GM18873 (cell line): Measurements from ENCODE around the gene DDR2.

ENCODE experiments used
- ATAC-seq: cut with Tn5 transposase; IDR thresholded peaks from one replicate; pipeline ENCODE4 v1.9.1; 2021; ENCODE audit warnings: mild to moderate bottlenecking, moderate library complexity, moderate number of reproducible peaks; ENCODE audit not compliant: unreplicated experiment, low FRiP score

DDR2 gene

GRCh38 chr1:162694911-162695310 lies 62.6 kb downstream of the DDR2 start:
- no peak for ATAC-seq

DNA sequence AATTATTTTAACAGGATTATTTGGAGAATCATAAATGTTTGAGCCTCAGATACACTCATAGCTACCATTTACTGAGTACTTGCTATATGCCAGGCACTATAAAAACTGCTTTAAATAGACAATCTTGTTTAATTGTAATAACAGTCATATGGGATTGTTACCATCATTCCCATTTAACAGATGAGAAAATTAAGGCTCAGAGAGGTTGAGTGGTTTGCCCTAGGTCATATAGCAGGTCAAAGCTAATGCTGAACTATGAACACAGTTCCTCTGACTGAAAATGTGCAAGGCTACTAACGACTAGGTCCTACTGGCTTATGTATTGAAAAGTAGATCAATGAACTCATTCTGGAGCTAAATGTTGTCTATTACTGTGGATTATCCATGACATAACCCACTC lies 63.4 kb downstream of the DDR2 start:
- ATAC-seq, result no peak

- ATAC-seq, result no peak
These were observed 64.1 kb downstream of the DDR2 start for GRCh38 chr1:162696286-162696862.

DNA sequence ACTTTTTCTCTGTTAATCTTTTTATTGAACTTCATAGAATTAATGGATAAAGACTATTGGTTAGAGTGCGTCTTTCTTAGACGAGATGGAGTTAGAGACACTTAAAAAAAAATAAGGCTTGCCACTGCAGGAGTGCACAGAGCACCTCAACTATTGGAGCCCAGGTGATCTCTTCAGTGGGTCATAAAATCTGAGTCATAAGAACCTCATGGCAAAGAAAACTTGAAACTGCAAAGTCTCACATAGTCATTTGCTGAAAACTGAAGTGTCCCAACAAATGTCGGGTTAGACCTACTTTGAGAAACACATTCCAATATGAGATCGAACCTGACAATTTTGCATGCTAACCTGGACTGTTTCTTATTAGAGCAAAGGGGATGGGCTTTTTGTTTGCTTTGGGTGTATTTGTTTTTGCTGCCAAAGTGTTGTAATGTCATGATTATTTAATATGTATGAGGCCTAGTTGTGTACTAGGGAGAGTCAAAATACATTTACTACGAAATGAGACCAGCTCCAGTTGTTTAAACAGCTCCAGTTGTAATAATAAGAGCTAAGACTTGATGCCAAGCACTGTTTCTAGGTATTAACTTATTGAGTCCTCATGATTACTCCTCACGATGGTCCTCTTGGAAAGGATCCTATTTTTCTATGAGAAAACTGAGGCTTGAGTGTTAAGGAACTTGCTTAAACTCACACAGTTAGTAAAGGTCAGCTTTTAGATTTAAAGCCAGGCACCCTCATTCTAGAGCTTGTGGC lies 65.1 kb downstream of the DDR2 start:
- no peak for ATAC-seq

DNA sequence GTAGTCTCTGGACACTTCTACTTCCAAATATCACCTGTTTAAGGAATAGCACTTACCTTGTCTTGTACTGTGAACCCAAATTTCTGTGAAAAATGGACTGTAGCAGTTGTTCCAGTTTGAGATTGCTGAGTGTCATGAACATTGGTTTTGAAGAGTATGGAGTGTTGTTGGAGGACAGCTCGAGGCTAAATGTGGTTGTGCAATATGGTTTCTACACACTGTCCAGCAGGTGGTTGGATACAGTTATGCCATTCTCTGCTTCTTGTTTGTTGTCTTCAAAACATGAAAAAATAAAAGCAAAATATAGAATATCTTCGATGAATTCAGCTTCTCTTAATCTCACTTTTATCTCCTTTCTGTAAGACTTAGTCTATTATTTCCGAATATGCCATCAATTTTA lies 67.1 kb downstream of the DDR2 start:
- ATAC-seq, result no peak

- ATAC-seq, result no peak
These were observed 67.9 kb downstream of the DDR2 start for GRCh38 chr1:162700131-162700530.

DNA sequence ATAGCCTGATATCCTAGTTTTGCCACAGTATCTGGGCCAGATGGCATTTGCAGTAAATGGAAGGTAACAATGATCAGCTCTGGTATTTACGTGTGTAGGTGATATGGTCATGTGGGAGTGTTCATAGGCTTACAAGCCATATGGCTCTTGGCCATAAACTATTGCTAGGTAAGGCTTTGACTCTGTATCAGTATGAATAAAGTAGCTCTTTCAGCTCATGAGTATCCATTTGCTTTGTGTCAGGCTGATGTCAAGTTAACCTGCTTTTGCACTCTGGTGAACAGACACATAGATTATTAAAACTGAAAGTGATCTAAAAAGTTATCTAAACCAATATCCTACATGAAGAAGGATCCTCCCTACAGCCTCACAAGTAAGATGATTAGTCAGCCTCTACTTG lies 69.0 kb downstream of the DDR2 start:
- no peak for ATAC-seq

DNA sequence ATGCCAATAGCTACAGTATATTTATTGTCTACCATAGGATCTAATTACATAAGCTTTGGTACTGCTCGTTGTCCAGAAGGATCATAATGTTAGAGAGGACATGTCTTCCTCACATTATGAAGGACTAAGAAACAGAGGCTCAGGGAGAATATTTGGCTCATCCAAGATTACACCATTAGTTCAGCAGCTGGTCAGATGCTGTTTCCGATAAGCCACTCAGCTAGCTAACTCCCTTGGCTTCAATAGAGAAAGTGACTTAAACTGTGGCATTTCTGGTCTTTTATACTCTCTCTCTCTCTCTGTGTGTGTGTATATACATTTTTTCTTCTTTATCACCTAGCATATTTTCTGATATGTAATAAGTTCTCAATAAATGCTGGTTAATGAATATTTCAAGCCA lies 70.4 kb downstream of the DDR2 start:
- no peak for ATAC-seq

- no peak for ATAC-seq
These were observed 71.4 kb downstream of the DDR2 start for GRCh38 chr1:162703708-162704107.

DNA sequence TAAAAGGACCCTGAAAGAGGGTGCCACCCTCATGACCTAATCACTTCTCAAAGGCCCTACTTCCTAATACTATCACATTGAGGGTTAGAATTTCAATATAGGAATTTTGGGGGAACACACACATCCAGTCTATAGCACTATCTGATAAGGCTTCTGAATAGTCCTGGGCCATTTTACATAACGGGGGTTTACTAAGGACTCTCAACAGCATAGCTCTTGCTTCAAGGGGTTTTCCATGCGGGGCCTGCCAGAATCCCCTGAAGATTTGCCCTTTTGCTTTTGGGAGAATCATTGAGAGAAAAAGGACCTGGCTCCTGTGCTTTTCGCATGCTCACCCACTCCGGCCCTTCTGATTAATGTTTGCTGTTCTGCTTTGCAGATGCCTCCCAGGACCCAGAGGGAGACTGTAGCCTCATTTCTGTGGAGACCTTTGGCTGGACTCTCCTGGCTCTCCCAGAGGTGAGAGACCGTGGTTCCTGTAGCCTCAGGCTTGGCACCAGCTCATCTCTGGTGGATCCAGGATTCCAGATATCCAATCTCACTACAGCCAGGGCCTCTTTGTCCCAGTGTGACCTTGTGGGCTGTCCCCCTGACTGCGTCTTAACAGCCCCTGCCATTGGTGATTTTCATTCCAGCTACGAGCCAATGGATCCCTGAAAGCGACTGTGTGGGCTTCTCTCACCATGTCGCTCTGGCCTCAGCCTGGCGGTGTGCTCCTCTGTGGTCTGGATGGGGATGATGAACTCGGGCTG lies 72.6 kb downstream of the DDR2 start:
- ATAC-seq, result no peak

DNA sequence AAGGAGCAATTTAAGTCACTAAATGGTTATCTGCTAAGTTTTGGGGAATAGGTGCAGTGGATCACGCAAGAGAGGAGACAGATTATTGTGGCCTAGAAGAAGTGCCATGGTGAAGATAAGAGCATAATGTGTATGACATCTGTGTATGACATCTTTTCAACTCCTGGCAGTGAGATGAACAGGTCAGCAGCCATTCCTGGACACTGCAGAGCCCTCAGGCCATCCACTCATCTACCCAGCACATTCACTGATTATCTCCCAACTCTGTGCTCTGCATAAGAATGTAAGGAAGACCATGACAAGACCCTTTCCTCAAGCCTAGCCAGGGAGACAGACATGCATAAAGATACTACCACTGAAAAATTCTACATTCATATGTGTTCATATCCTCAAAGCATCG lies 73.7 kb downstream of the DDR2 start:
- no peak for ATAC-seq

DNA sequence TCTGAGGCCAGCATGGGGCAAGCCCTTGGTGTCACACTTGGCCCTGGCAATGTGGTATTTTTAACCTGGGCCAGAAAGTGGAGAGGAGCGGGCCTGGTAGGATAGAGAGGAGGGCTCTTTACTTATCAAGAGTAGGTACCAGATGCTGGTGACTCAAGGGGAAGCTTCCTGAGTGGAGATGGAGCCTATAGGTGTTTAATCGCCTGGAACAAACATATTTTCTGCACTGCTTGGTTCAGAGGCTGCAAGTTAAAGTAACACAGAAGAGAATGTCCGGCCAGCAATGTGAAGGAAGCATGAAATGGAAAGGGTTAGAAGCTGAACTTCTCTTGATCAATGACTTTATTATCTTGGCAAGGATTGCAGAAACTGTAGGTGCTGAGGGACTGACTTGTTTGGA lies 74.3 kb downstream of the DDR2 start:
- ATAC-seq, result no peak

DNA sequence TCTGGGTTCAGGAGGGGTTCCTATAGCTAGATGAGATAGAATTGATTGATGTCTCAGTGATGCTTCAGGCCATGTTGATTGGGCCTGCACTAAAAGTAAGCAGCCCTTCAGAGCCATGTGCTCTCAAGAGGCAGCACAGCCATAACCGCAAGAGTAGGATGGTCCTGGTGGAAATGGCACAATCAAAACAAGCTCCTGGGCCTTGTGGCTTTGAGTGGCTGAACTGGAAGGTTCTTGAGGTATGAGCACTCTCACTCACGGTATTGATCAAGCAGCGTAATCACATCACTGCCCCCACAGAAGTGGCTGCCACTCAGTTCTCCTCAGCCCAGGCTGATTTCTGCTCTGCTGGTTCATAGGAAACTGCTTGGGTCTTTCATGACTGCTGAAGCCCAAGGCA lies 76.0 kb downstream of the DDR2 start:
- no peak for ATAC-seq

GRCh38 chr1:162709132-162709860 lies 77.0 kb downstream of the DDR2 start:
- ATAC-seq, result no peak

DNA sequence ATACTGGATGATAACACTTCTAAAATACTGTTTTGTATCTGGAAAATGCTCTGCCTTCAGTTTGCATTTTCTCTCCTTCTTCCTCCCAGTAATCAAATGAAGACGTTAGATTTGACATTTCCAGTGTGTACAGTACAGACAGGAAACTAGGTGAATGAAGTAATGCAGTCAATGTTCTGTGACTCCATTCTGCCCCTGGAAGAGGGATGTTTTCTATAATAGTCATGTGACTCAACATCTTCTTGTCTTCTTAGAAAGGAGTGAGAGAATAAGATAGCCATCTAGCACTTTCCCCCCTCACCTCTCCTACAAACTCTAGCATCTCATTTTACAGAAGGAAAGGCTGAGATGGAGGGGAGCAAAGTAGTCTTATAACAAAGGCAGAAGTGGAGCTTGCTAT lies 77.6 kb downstream of the DDR2 start:
- ATAC-seq, result no peak

GRCh38 chr1:162710345-162710744 lies 78.1 kb downstream of the DDR2 start:
- no peak for ATAC-seq

DNA sequence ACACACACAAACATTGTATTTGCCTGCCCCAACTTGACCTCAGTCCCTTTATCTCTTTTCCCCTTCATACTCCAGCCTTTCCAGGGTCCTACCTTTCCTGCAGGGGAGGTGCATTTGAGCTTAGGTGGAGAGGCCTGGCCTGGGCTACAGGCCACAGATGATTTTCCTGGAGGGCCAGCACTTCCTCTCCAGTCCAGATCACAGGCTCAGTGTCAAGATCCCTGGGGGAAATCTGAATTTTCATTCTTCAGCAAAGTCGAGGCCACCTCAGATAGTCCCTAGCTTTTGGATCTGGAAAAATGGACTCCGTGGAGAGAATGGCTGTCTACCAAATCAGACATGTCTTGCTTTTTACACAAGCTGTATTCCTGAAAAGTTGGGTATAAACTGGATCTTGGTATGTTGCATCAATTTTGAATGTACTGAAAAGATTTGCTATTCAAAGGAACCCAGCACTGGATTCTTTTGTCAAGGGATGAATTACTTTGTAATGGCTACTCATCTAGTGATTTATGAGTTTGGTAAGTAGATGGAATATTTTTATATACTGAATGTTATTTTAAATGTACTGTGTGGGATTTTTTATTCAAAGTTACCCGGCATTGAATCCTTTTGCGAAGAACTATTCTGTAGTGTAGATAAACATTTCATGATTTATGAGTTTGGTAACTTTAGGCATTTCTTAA lies 78.7 kb downstream of the DDR2 start:
- no peak for ATAC-seq

DNA sequence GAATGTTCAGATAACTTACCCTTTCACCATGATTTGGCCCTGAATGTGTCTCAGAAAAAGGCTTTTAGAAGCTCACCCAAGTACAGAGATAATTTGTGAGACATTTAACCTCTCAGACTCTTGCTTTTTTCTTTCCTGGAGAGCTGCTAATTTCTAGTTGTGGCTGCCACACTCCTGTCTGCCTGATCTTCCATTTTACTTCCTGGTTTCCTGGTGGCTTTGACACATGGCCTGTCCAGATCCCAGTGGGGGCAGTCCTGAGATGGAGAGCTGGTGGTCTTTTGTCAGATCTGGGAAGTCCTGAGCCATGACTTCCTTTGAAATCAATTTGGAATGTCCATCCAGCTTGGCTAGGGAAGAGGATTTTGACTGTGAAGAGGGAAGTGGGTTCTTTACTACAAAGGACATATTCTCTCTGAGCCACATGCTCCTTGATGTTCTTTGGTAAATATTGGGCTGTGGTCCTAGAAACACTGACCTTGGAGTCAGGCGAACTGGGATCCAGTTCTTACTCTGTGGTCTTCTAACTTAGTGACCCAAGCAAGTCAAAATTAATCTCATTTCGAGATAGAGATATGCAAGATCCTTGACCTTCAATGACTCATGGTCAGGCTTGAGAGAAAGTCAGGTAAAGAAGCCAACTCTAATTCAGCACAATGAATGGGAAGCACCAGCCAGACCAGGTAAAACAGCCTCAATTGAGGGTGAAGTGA lies 80.2 kb downstream of the DDR2 start:
- ATAC-seq, result no peak

GRCh38 chr1:162716123-162716522 lies 83.9 kb downstream of the DDR2 start:
- no peak for ATAC-seq

DNA sequence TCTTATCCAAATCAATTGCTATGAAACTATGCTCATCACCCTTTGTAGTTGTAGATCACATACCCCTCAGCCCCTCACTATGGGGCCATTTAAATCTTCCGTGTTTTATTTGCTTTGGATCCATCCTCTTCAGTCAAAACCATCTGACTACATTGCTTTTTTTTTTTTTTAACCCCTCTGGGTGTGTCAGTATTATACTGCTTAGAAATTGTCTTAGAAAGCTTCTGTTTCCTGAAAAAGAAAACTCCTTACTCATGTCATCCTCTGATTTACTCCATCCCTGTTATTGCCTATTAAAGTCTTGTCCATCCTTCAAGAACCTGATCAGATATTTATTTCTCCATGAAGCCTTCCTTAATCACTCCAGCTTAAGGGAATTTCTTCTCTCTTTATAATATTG lies 84.3 kb downstream of the DDR2 start:
- no peak for ATAC-seq
